ENCODE data around the gene MAMLD1.

GRCh38 chrX:150558424-150558823 lies 195.3 kb downstream of the MAMLD1 start:
- TF ChIP-seq EZH2 (IDR thresholded peaks at IDR 0.05; ENCODE audit: insufficient read depth, poor library complexity, severe bottlenecking) (no peak), EZH2phosphoT487 (IDR thresholded peaks at IDR 0.05; ENCODE audit: insufficient read depth, low read depth) (no peak)
